T-helper 2 cell (primary cell): ENCODE measurements around the gene DRD2.

ENCODE experiments used
- DNase-seq, 5 experiments: peaks; one replicate each; pipeline versions ENCODE4 v3.0.0 to v3.0.0-alpha.2; 2012 to 2022

The DRD2 gene

GRCh38 chr11:113481672-113482071 is 6.5 kb upstream of the DRD2 start:
- no peak for DNase-seq

- no peak for DNase-seq
Measured at GRCh38 chr11:113481226-113481625, 6.0 kb upstream of the DRD2 start.

GRCh38 chr11:113477321-113477720 is 2.1 kb upstream of the DRD2 start:
- DNase-seq = peak in 1 of 5 experiments; percentile 30

DNA sequence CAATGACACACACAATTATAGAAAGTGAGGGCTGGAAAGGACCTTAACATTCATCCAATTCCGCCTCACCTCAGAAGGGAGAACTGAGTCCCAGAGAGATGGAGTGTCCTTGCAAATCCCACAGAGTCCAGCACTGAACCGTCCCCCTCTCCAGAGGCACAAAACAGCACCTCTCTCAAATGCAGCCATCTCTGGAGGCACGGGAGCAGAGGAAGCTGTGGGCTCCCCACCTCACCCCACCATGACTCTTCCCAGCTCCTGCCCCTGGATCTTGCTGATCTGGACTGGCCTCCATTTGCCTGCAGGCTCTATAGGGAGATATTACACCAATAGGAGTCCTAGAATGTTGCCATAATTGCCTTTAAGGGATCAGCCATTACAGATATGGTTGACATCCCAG is 1.4 kb upstream of the DRD2 start:
- no peak for DNase-seq

GRCh38 chr11:113474362-113475159 is 637 bp downstream of the DRD2 start:
- peak in 3 of 5 experiments; percentile 11 to 70 (median 17) for DNase-seq

DNA sequence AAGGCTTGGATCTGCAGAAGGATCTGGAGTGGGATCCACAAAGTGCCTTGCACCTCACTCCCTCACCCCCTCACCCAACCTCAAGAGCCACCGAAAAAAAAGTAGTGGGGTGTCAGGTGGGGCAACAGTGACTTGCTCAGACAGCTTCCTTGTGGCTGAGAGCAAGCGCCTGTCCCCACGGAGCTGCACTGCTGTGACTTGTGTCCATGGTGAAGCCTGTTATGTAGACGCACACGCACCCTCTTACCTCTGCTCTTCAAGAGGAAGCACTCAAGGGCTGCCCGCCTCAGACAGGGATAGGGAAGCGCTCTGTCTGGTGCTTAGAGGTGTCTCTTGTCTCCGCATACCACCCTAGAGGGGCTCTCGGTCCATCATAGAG is 1.2 kb downstream of the DRD2 start:
- DNase-seq = no peak

DNA sequence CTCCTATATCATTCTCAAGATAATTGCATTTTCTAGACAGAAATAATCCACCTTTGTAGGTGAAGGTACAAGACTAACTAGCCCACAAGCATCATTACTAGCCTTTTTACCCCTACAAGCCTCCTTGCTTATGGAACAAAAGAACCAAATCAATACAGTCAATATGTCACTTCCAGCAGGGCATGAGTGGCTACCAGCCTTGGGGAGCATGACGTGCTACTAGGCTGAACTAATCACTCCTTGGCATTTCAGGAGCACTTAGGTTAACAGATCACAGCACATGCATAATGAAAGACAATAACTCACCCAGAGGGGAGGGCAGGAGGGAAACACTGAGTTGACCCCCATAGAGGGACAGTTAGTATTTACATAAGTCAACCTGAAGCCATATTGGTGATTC is 2.7 kb downstream of the DRD2 start:
- DNase-seq = no peak

- no peak for DNase-seq
Measured at GRCh38 chr11:113470233-113470632, 5.0 kb downstream of the DRD2 start.

- DNase-seq = no peak
Measured at GRCh38 chr11:113468726-113469345, 6.4 kb downstream of the DRD2 start.

- DNase-seq = no peak
Measured at GRCh38 chr11:113467545-113467944, 7.7 kb downstream of the DRD2 start.

DNA sequence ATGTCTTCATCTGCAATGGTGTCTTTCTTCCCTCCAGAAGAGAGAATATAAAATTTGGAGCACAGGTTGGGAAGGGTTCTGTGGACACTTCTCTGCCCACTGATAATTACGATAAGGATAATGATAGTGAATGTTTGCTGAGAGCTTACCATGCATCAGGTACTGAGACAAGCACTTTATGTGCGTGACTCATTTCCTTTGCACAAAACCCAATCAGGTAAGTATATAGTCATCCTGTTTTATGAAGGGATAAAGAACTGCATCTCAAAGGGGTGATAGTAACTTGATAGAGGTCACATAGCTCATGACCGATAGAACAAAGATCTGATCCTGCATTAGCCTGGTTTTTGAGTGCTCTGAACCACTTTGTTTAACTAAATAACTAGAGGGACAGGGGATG is 9.4 kb downstream of the DRD2 start:
- DNase-seq = no peak

DNA sequence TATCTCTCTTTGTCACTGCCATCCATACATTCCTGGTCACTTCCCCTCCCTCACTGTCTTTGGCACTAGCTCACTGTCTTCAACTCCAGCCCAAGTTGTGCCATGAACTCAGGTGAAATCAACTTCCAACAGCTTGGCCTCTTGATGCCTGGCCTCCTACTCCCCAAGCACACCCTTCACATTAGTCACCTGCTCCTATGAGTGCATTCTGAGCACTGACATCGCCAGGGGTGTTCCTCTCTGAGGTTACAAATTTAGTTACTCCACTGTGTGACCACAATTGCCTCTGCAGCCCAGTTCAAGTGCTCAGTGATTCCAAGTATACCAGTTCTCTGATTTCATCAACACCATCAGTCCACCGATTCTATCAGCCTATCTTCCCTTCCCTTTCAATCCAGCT is 10.8 kb downstream of the DRD2 start:
- DNase-seq = no peak

GRCh38 chr11:113462830-113463229 is 12.4 kb downstream of the DRD2 start:
- no peak for DNase-seq

GRCh38 chr11:113461639-113462038 is 13.6 kb downstream of the DRD2 start:
- DNase-seq = no peak

DNA sequence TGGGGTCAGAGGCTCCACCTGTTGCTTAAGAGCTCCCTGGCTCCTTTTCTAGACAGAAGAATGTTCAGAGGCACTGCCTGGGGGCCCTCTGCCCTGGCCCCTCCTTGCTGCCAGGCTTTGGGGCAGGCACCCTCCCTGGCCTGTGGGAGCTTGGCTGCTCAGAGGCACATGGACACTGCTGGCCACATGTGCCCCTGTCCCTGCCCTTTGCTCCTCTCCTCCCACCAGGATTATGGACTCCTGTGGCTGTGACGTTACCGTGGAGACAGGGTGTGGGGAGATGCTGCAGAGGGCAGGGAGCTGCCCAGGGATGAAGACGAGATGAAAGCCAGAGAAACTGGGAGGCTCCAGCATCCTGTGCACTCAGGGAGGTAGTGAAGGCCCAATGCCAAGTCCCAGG is 14.7 kb downstream of the DRD2 start:
- no peak for DNase-seq

- DNase-seq = no peak
Measured at GRCh38 chr11:113458189-113458588, 17.0 kb downstream of the DRD2 start.

DNA sequence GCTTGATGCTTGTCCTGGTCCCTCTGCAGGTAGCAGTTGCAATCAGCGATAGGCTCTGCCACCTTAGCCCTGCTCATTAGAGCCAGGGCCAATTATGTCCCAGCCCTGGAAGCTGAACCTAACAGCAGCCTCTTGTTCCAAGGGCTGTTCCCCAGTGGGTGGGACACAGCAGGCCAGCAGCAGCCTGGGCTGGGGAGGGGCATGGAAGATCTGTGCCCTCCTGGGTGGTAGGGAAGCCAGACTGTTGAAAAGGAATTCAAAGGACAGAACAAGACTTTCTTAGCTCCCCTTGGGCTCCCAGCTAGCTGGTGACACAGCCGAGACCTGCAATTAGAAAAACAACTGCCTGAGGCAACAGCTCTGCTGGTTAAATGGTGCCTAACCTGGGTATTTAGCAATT is 17.4 kb downstream of the DRD2 start:
- DNase-seq = no peak

GRCh38 chr11:113454455-113454854 is 20.7 kb downstream of the DRD2 start:
- no peak for DNase-seq

- DNase-seq = no peak
Measured at GRCh38 chr11:113449743-113450142, 25.5 kb downstream of the DRD2 start.

GRCh38 chr11:113448316-113448677 is 26.9 kb downstream of the DRD2 start:
- no peak for DNase-seq

- DNase-seq = peak in 1 of 5 experiments; percentile 70
Measured at GRCh38 chr11:113447621-113448315, 27.4 kb downstream of the DRD2 start.

GRCh38 chr11:113446938-113447337 is 28.3 kb downstream of the DRD2 start:
- DNase-seq = no peak

DNA sequence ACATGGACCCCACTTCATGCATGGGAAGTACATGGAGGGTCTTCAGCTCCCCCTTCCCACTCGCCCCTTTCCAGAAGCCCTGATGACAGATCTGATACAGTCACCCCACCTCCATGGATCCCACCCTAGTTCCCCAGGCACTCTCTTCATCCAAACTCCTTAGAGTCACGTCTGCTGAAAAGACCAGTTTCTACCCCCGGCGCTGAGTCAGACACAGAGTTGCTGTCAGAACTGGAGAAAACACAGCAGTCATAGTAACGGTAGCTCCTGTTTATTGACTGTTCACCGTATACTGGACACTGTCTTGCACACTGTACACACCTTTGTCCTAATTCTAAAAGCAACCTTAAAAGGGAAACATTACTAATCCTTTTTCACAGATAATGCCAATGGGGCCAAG is 29.1 kb downstream of the DRD2 start:
- DNase-seq = peak in 1 of 5 experiments; percentile 84

DNA sequence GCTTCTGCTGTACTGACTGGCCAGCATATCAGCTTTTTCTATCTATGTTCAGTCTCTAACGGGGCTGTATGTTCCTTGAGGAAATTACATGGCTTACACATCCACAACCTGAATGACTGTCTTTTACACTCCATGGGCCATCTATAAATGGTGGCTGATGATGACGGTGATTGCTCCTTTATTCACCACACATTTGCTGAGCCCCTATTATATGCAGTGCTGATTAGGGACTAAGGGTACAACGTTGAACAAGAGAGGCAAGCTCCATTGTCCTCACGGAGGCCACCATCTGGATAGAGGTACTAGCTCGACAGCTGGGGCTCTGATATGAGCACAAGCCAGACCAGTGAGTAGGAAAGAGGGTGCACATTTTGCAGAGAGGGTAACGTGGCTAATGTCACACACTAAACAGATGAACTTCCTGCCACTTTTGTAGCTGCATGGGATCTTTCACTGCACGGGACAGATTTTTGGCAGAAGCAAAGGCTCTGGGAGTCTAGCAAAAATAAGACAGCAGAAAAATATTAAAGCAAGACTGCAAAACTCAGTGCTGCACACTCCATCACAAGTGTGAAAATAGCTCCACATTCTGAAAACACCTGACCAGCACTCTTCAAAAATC is 30.6 kb downstream of the DRD2 start:
- DNase-seq = no peak
